Measurements from ENCODE around the gene KCNT1.

Gene KCNT1

GRCh38 chr9:135822374-135822755 lies 120.4 kb downstream of the KCNT1 start:
- DNase-seq (ENCODE audit: low spot score) = no peak

GRCh38 chr9:135823036-135823435 lies 121.1 kb downstream of the KCNT1 start:
- DNase-seq (ENCODE audit: low spot score) = no peak

GRCh38 chr9:135825435-135826187 lies 123.6 kb downstream of the KCNT1 start:
- DNase-seq (ENCODE audit: low spot score) = no peak

- DNase-seq (ENCODE audit: low spot score) = no peak
Observed at GRCh38 chr9:135826188-135826545, 124.2 kb downstream of the KCNT1 start.

GRCh38 chr9:135827301-135827700 lies 125.3 kb downstream of the KCNT1 start:
- no peak for DNase-seq (ENCODE audit: low spot score)

- DNase-seq (ENCODE audit: low spot score) = no peak
Observed at GRCh38 chr9:135827866-135828580, 126.0 kb downstream of the KCNT1 start.

GRCh38 chr9:135828656-135829055 lies 126.7 kb downstream of the KCNT1 start:
- DNase-seq (ENCODE audit: low spot score) = no peak

GRCh38 chr9:135830496-135830895 lies 128.5 kb downstream of the KCNT1 start:
- no peak for DNase-seq (ENCODE audit: low spot score)

GRCh38 chr9:135833864-135834263 lies 131.9 kb downstream of the KCNT1 start:
- no peak for DNase-seq (ENCODE audit: low spot score)

- no peak for DNase-seq (ENCODE audit: low spot score)
Observed at GRCh38 chr9:135835131-135835530, 133.1 kb downstream of the KCNT1 start.

- DNase-seq (ENCODE audit: low spot score) = no peak
Observed at GRCh38 chr9:135839516-135839915, 137.5 kb downstream of the KCNT1 start.

- no peak for DNase-seq (ENCODE audit: low spot score)
Observed at GRCh38 chr9:135840107-135840506, 138.1 kb downstream of the KCNT1 start.

- DNase-seq (ENCODE audit: low spot score) = no peak
Observed at GRCh38 chr9:135840539-135840938, 138.6 kb downstream of the KCNT1 start.

Data from NAMALWA (cell line).